Activated naive CD8-positive, alpha-beta T cell treated with anti-CD3 and anti-CD28 coated beads, Interleukin-2, amount 10 ng/mL, durations not matched to agents 7 days and 5 days (primary cell): ENCODE results near the gene MYL12A. TPM values are rescaled to one million over a fixed set of nuclear protein-coding genes. Genes with fewer than 3 reads are reported as not detected.
"Not testable (repeated sequence)": the region's sequence is repeated elsewhere in the genome, so short reads cannot be mapped to it uniquely, and the experiment has no call there.

Experiments
- ATAC-seq: fragments of 150-1000 bp; cut with Tn5 transposase; one replicate; pipeline ENCODE4 v1.10.0; 2021; ENCODE audit warnings: low read depth, moderate library complexity
- POLR2A ChIA-PET: fragments of 350-600 bp; sonication (Branson Sonifier 250); formaldehyde crosslinking; loops from one replicate; lab custom pipeline; 2021; ENCODE audit warnings: antibody characterized with exemption; lab: Charles Lee
- DNase-seq: peaks from one replicate; pipeline ENCODE4 v3.0.0; 2021
- H3K27ac Mint-ChIP-seq: one replicate; pipeline ENCODE4 v1.8.0; 2022; ENCODE audit warnings: mild to moderate bottlenecking, mixed read lengths
- H3K27me3 Mint-ChIP-seq: one replicate; pipeline ENCODE4 v1.8.0; 2022; ENCODE audit warnings: mild to moderate bottlenecking, moderate library complexity, mixed read lengths
- H3K36me3 Mint-ChIP-seq: one replicate; pipeline ENCODE4 v1.8.0; 2021; ENCODE audit warnings: mild to moderate bottlenecking, mixed read lengths
- H3K4me1 Mint-ChIP-seq: one replicate; pipeline ENCODE4 v1.8.0; 2021; ENCODE audit warnings: mixed read lengths
- H3K4me3 Mint-ChIP-seq: one replicate; pipeline ENCODE4 v1.8.0; 2022; ENCODE audit warnings: mild to moderate bottlenecking, moderate library complexity, mixed read lengths
- H3K9me3 Mint-ChIP-seq: one replicate; pipeline ENCODE4 v1.8.0; 2021; ENCODE audit warnings: mixed read lengths
- total RNA-seq, 2 experiments: library from RNA; stranded (reverse); gene quantifications; one replicate each; pipeline ENCODE4 v1.2.3, GENCODE V29; 2021

MYL12A gene
- 100 to 1,000 TPM; 843 to 864 TPM for total RNA-seq

DNA sequence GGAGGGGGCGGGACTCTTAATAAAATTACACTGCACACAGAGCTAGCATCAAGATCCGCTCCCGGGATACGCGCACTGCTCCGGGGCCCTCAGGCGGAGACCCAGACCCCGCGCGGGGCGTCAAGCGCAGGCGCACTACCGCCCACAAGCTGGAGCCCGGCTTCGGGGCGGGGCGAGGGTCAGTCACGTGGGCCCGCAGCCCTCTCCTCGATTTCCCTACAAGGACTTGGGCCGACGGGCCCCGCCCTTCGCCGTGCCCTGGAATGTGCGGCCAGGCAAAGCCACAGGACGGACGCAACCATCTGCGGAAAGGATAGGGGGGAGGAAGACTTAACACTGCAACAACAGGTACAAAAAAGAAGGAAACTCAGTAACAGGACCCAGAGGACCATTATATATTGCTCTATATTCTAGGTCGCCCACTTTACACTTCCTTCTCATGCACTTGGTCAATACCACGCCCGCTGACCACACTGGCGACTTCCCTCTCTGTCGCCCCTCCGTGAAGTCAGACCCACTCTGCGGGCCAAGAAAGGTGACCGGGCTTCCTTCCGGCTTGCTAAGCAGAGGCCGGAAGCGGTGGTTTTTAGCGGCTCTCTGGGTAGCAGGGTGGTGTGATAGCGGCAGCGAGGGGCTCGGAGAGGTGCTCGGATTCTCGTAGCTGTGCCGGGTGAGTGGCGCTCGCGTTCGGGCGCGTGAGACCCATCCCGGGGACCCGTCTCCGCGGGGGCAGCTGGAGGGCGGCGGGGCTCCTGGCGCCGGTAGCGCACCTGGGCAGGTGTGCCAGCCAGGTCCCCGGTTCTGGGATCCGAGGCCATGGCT is at the start of gene MYL12A:
Gene MYL12A, plus strand, starts transcription at position 562 of the 822 bp plus-strand sequence. CDS start 5,447 bp downstream, outside the sequence.
- Mint-ChIP-seq H3K9me3 (no peaks in the 10 kb centered on the region), H3K36me3 (peaks cover 29% of the 10 kb centered on the region), H3K27me3 (no peaks in the 10 kb centered on the region), H3K27ac (peak within 1 kb of the TSS; percentile 99), H3K4me3 (peak within 1 kb of the TSS; percentile 92), H3K4me1 (peaks cover 35% of the 10 kb centered on the region)
- POLR2A ChIA-PET: interaction anchor here (0.7 to 8.3 kb wide), 35 partner anchors 8 to 659 kb away, joined by 3 to 159 read pairs (median 6); partner anchors contain the start of genes MYL12B, SMCHD1 and TGIF1
- DNase-seq (peak; percentile 98), ATAC-seq (peak; percentile 80)

DNA sequence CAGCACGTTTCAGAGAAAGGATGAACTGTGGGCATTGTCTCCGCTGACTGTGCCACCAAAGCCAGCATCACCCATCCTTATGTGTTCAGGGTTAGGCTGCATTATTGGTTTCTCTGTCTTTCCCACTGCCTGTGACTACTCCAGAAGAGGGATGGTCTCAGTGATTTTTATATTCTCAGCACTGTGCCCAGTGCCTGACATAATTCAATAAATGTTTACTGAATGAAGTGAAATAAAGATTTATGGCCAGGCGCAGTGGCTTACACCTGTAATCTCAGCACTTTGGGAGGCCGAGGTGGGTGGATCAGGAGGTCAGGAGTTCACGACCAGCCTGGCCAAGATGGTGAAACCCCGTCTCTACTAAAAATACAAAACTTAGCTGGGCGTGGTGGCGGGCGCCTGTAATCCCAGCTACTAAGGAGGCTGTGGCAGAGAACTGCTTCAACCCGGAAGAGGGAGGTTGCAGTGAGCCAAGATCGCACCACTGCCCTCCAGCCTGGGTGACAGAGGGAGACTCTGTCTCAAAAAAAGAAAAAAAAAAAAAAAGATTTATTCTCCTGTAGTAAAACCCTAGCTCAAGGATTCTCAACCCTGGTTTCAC is 49.2 kb upstream of the MYL12A start:
- POLR2A ChIA-PET: interaction anchor here (0.6 kb wide), 1 partner anchor 40 kb away, joined by 3 read pairs; no protein-coding TSS in a partner anchor
- not testable (repeated sequence) for H3K9me3 Mint-ChIP-seq, H3K4me3 Mint-ChIP-seq, H3K4me1 Mint-ChIP-seq, ATAC-seq, H3K27me3 Mint-ChIP-seq, DNase-seq, H3K36me3 Mint-ChIP-seq, H3K27ac Mint-ChIP-seq

- no peak for ATAC-seq
- Mint-ChIP-seq H3K4me3 (no peak overlapping the region), H3K4me1 (no peaks in the 10 kb centered on the region), H3K9me3 (peaks cover 5% of the 10 kb centered on the region), H3K36me3 (peaks cover 4% of the 10 kb centered on the region), H3K27me3 (no peaks in the 10 kb centered on the region), H3K27ac (no peak overlapping the region)
- DNase-seq: no peak
- POLR2A ChIA-PET: no interaction called here
Observed at GRCh38 chr18:3199942-3200645, 47.5 kb upstream of the MYL12A start.

GRCh38 chr18:3205239-3205638 is 42.4 kb upstream of the MYL12A start:
- DNase-seq: no peak
- H3K27ac Mint-ChIP-seq: no peak overlapping the region
- H3K4me1 Mint-ChIP-seq: peaks cover 2% of the 10 kb centered on the region
- POLR2A ChIA-PET: no interaction called here
- ATAC-seq: no peak
- peaks cover 7% of the 10 kb centered on the region for H3K36me3 Mint-ChIP-seq
- peaks cover 8% of the 10 kb centered on the region for H3K9me3 Mint-ChIP-seq
- H3K4me3 Mint-ChIP-seq: no peak overlapping the region
- H3K27me3 Mint-ChIP-seq: no peaks in the 10 kb centered on the region

DNA sequence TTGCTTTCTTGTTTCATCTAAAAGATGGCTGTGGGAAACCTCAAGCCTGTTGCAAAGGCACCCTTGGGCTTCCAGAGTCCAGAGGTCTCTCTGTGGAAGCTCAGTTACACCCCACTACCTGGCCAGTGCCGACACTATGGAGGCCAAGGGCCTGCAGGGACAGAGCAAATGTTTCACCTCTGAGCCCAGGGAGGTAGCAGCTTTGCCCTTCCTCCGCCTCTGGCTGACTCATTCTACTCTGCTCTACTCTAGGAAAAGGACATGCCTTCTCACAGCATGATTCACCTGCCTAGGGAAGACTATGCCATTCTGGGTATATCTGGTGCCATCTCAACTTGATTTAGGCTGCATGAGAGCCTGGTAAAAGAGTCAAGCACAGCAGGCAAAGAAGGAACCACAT is 40.0 kb upstream of the MYL12A start:
- peaks cover 7% of the 10 kb centered on the region for H3K36me3 Mint-ChIP-seq

DNA sequence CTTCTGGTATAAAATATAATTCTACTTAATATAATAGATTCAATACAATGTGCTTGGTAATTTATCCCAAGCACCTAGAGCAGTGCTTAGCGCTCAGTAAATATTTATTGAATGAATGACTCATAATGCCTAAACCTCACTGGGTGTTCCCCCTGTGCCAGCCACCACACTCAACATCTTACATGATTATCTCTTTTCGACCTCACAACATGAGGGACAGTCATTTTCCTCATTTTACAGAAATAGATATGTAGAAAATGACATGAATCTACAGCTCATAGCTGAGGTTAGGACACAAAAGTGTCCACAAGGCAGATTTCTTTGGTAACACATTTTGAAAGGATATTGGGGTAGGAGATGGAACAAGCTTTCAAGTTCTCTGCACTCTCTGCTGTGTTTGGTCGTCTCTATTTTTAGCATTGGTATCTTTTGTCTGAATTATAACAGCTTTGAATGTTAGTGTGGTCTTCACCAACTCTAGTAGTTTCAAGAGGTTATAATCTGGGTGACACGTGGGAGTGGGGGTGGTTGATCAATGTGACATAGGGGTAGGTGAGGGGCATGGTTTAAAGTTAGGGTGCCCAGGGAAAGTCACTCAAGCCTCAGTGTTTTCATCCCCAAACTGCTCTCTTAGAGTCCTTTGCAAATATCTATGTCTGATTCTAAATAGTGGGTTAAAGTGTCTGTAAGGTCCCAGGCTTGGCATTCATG is 37.6 kb upstream of the MYL12A start:
- Mint-ChIP-seq H3K27ac (no peak overlapping the region), H3K4me1 (peaks cover 7% of the 10 kb centered on the region), H3K9me3 (peaks cover 2% of the 10 kb centered on the region), H3K4me3 (no peak overlapping the region), H3K27me3 (no peaks in the 10 kb centered on the region), H3K36me3 (peaks cover 3% of the 10 kb centered on the region)
- DNase-seq (no peak), ATAC-seq (no peak)
- POLR2A ChIA-PET: no interaction called here

More for the DNA sequence above, 40.0 kb upstream of the MYL12A start:
- Mint-ChIP-seq H3K27me3 (no peaks in the 10 kb centered on the region), H3K27ac (no peak overlapping the region), H3K4me1 (peaks cover 2% of the 10 kb centered on the region), H3K4me3 (no peak overlapping the region), H3K9me3 (peaks cover 8% of the 10 kb centered on the region)
- no peak for ATAC-seq
- POLR2A ChIA-PET: no interaction called here
- DNase-seq: no peak

DNA sequence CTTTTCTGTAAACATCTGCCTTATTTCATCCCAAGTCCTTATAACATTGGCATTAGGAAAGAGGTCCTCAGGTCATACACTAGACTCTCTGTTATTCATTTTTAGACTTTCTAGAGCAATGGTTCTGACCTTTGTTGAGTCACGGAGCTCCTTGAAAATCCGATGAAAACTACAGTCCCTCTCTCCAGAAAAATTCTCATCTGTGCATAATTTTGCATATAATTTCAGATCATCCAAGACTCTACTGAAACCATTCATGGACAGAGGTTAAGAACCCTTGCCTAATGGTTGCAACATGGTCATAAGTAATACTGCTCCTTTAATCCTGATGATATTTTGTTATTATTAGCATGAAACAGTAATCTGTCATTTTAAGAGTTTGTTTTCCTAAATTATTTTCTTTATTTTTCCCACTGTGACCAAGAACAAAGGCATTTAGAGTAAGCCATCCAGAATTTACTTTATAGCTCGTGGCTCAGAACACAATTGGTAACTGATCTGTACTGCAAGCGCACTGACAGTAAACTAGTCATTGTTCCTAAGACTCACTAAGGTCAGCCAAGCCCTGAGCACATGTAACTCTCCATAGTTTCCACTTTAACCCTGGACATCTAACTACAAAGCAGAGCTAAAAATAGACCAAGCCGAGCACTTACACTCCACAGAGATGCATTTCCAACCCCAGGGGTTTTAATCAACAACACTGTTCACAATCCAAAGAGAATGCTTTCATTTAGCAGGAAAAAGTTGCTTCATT is 36.2 kb upstream of the MYL12A start:
- Mint-ChIP-seq H3K27ac (no peak overlapping the region), H3K4me1 (peaks cover 7% of the 10 kb centered on the region), H3K27me3 (no peaks in the 10 kb centered on the region), H3K9me3 (no peaks in the 10 kb centered on the region), H3K36me3 (peaks cover 2% of the 10 kb centered on the region), H3K4me3 (no peak overlapping the region)
- POLR2A ChIA-PET: no interaction called here
- DNase-seq (no peak), ATAC-seq (no peak)

GRCh38 chr18:3212657-3213056 is 34.9 kb upstream of the MYL12A start:
- ATAC-seq: no peak
- no peak for DNase-seq
- Mint-ChIP-seq H3K27me3 (no peaks in the 10 kb centered on the region), H3K36me3 (no peaks in the 10 kb centered on the region), H3K4me1 (peaks cover 7% of the 10 kb centered on the region), H3K27ac (no peak overlapping the region), H3K4me3 (no peak overlapping the region), H3K9me3 (no peaks in the 10 kb centered on the region)
- POLR2A ChIA-PET: no interaction called here

- H3K4me3 Mint-ChIP-seq: peak overlapping the region; percentile 19
- ATAC-seq: no peak
- peaks cover 7% of the 10 kb centered on the region for H3K4me1 Mint-ChIP-seq
- H3K27ac Mint-ChIP-seq: no peak overlapping the region
- POLR2A ChIA-PET: no interaction called here
- no peak for DNase-seq
- no peaks in the 10 kb centered on the region for H3K36me3 Mint-ChIP-seq
- no peaks in the 10 kb centered on the region for H3K9me3 Mint-ChIP-seq
- peaks cover 3% of the 10 kb centered on the region for H3K27me3 Mint-ChIP-seq
Observed at GRCh38 chr18:3213300-3214059, 34.1 kb upstream of the MYL12A start.

DNA sequence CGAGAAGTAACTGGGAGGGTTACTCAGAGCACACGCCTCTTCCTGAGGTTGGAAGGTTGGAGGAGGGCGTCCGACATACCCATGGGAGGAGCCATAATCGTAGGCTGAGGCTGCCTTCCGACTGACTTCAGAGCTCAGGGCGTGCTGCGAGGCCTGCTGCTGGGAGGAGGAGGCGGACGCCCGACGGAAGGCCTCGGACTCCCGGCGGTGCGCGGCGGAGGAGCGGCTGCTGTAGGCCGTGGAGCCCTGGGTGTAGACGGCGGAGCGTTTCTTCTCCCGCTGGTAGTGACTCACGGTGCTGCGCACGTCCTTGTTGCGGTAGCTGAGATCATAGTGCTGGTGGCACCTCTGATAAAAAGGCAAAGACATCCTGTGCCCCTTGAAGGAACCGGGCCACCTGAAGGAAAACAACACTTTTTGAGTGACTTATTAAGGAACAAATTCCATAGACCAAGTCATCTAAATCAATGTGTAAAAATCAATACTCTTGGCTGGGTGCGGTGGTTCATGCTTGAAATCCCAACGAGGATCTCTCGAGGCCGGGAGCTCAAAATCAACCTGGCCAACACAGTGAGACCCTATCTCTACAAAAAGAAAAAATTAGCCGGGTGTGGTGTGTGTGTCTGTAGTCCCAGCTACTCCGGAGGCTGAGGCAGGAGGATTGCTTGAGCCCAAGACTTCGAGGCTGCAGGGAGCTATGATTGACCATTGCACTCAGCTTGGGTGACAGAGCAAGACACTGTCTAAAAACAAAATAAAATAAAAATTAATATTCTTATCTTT is 32.6 kb upstream of the MYL12A start:
- Mint-ChIP-seq H3K4me1 (peaks cover 6% of the 10 kb centered on the region), H3K27me3 (peaks cover 3% of the 10 kb centered on the region), H3K36me3 (no peaks in the 10 kb centered on the region), H3K9me3 (no peaks in the 10 kb centered on the region), H3K27ac (no peak overlapping the region), H3K4me3 (no peak overlapping the region)
- no peak for DNase-seq
- POLR2A ChIA-PET: no interaction called here
- ATAC-seq: no peak

GRCh38 chr18:3216987-3217386 is 30.6 kb upstream of the MYL12A start:
- no peak overlapping the region for H3K27ac Mint-ChIP-seq
- no peak for ATAC-seq

More at GRCh38 chr18:3216987-3217386, 30.6 kb upstream of the MYL12A start:
- Mint-ChIP-seq H3K9me3 (no peaks in the 10 kb centered on the region), H3K27me3 (peaks cover 3% of the 10 kb centered on the region), H3K36me3 (no peaks in the 10 kb centered on the region), H3K4me1 (peaks cover 6% of the 10 kb centered on the region), H3K4me3 (no peak overlapping the region)
- POLR2A ChIA-PET: no interaction called here
- no peak for DNase-seq
